GM18508 (cell line): ENCODE data around the gene SEC24B.
"Not testable (repeated sequence)": the region's sequence is repeated elsewhere in the genome, so short reads cannot be mapped to it uniquely, and the experiment has no call there.

Source experiments
- ATAC-seq: cut with Tn5 transposase; IDR thresholded peaks from one replicate; pipeline ENCODE4 v1.9.1; 2021; ENCODE audit warnings: moderate number of reproducible peaks; ENCODE audit not compliant: insufficient read depth, unreplicated experiment

The SEC24B gene

GRCh38 chr4:109571494-109571893 lies 137.9 kb downstream of the SEC24B start:
- no peak for ATAC-seq

GRCh38 chr4:109572154-109572553 lies 138.5 kb downstream of the SEC24B start:
- no peak for ATAC-seq

GRCh38 chr4:109574443-109574850 lies 140.8 kb downstream of the SEC24B start:
- ATAC-seq: no peak

GRCh38 chr4:109574931-109575804 lies 141.6 kb downstream of the SEC24B start:
- ATAC-seq: no peak

- ATAC-seq: no peak
Observed at GRCh38 chr4:109576462-109576861, 142.8 kb downstream of the SEC24B start.

- ATAC-seq: no peak
Observed at GRCh38 chr4:109578846-109579245, 145.2 kb downstream of the SEC24B start.

GRCh38 chr4:109579997-109580396 lies 146.4 kb downstream of the SEC24B start:
- ATAC-seq: not testable (repeated sequence)

GRCh38 chr4:109588176-109588575 lies 154.6 kb downstream of the SEC24B start:
- ATAC-seq: peak; percentile 92

GRCh38 chr4:109589119-109589518 lies 155.5 kb downstream of the SEC24B start:
- no peak for ATAC-seq

- ATAC-seq: no peak
Observed at GRCh38 chr4:109589605-109590004, 156.0 kb downstream of the SEC24B start.
